NCI-H82 (cell line): Measurements from ENCODE around the gene PTPN7.
"Not testable (repeated sequence)": the region's sequence is repeated elsewhere in the genome, so short reads cannot be mapped to it uniquely, and the experiment has no call there.

Source experiments
- DNase-seq: peaks from one replicate; lab custom pipeline; 2025; lab: John Stamatoyannopoulos, UW

Gene PTPN7

DNA sequence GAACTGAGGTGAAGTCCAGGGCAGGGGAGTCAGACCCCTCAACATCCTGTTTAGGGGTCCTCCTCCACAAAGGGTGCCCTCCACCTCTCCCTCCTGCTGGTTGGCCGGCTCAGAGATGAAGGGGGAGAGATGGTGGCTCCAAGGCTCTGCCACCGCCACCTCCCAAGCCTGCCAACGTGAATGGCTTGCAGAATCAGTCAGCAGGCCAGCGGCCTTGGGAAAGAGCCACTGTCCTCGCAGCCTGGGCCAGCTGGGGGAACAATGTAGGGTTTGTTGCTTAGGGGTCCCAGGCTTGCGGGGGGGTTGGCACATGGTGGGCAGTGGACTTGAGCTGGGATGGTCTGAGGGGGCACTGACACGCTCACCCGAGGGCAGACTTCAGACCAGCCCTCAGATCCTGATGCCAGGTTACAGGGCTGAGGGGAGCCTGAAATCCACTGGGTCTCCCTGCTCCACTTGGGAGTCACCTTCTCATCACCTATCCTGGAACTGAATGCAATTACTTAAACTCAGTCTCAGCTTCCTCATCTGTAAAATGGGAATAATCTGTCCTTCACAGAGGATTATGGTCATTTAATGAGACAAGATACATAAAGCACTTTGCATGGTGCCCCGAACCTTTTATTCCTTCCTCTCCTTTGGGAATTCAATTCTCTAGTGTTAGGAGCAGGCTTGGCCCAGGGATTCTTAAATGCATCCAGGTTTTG lies 29.4 kb downstream of the PTPN7 start:
- no peak for DNase-seq

DNA sequence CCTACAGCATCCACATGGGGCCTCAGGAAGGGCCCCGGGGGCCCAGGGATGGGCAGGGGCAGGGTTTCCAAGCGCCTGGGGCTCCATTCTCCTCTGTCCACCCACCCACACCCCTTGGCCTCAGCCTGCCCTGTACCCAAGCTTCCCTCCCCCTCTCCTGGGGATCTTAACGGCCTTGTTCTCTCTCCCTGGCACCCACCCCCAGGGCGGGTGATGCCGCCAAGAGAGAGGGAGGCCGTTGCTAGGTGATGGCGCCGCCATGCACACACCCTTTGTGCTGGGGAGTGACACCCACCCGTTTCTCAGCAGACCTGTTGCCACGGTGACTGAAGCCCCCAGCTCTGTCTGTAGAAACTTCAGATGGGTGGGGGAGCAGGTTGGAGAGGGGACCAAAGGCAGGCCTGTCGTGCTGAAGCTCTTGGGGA lies 30.1 kb downstream of the PTPN7 start:
- no peak for DNase-seq

- no peak for DNase-seq
Observed at GRCh38 chr1:202129453-202130296, 30.7 kb downstream of the PTPN7 start.

- no peak for DNase-seq
Observed at GRCh38 chr1:202127836-202128622, 32.4 kb downstream of the PTPN7 start.

GRCh38 chr1:202127061-202127460 lies 33.3 kb downstream of the PTPN7 start:
- DNase-seq, result no peak

DNA sequence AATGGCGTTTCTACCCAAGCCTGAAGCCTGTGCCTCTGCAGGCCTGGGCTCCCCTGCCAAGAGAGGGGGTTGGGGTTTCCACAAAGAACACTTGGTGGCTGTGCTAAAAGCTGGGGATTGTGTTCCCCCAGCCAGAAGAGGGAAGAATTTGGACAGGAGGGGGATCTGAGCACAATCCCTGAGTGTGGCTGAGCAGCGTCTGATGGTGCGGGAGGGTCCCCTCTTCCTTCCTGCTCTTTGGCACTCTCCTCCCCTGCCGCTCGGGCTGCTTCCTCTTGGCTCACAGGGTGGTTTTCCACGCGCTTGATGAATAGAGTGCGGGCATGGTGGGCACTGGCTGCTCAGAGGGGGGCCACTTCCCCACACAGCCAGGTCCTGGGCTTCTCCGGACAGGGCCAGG lies 34.0 kb downstream of the PTPN7 start:
- no peak for DNase-seq

DNA sequence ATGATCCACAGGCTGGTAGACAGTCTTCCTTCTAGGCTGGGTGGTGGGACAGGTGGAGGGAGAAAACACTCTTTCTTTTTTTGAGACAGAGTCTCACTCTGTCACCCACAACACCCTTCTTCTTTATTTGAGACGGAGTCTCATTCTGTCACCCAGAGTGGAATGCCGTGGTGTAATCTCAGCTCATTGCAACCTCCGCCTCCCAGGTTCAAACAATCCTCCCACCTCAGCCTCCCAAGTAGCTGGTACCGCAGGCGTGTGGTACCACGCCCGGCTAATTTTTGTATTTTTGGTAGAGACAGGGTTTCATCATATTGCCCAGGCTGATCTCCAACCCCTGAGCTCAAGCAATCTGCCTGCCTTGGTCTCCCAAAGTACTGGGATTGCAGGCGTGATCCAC lies 34.8 kb downstream of the PTPN7 start:
- DNase-seq, result no peak

DNA sequence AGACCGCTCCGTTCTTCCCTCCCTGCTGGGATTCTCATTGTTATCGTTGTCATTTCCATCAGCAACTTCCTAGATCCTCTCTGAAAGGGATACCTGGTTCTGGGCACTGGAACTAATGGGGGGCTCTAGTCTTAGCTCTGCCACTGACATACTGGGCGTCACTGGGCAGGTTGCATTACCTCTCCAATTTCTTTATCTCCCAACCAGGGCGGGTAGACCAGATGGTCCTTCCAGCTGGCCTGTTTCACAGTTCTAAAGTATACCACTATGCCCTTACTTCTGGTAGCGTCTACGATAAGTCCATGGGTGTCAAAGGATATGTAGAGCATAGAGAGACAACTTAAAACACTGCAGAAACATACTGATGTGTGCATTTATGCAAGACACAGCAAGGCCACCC lies 36.3 kb downstream of the PTPN7 start:
- DNase-seq, result peak; percentile 50

DNA sequence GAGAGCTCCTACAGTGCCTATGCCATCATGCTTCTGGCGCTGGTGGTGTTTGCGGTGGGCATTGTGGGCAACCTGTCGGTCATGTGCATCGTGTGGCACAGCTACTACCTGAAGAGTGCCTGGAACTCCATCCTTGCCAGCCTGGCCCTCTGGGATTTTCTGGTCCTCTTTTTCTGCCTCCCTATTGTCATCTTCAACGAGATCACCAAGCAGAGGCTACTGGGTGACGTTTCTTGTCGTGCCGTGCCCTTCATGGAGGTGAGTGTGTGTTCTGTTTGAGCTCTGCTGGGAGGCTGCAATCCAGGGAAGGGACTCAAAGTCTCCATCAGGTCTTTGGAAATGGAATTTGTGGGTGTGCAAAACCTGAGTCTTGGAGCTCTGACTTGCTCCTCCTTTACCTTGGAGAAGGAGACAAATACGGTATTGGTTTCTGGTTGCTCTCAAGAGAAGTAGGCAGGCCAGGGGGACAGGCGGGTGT lies 37.0 kb downstream of the PTPN7 start:
- no peak for DNase-seq

DNA sequence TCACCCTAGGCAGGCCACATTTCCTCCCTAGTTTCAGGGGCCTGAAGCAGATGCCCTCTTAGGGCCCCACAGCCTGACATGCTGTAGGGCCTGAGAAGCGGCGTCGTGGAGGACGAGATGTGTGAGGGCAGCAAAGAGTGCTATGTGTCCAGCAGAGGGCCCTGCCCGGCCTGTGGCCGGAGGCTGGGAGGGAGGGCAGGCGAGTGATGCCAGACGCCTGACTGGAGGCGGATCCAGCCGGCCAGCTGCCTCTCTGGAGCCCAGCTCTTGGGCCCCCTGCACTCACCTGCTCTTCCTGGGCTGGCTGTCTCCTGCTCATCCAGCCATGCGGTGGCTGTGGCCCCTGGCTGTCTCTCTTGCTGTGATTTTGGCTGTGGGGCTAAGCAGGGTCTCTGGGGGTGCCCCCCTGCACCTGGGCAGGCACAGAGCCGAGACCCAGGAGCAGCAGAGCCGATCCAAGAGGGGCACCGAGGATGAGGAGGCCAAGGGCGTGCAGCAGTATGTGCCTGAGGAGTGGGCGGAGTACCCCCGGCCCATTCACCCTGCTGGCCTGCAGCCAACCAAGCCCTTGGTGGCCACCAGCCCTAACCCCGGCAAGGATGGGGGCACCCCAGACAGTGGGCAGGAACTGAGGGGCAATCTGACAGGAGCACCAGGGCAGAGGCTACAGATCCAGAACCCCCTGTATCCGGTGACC lies 37.6 kb downstream of the PTPN7 start, which contains the start of gene GPR37L1:
GPR37L1 (plus strand) TSS at position 279 of the 697 bp plus-strand sequence; CDS start at position 326, 47 bp downstream.
- no peak for DNase-seq

GRCh38 chr1:202121006-202121405 lies 39.4 kb downstream of the PTPN7 start:
- no peak for DNase-seq

DNA sequence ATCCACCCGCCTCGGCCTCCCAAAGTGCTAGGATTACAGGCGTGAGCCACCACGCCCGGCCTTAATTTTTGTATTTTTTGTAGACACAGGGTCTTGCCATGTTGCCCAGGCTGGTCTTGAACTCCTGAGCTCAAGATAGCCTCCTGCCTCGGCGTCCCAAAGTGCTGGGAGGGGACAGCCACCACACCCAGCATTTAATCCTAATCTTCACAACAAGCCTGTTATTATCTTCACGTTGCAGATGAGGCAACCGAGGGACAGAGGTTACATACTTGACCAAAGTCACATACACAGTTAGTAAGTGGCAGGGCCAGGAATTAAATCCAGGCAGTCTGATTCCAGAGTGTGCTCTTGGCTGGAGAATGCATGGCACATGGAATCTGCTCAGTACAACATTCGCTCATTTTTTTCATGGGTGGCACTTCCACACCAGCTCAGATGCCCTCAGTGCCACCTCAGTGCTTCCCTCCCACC lies 42.5 kb downstream of the PTPN7 start:
- DNase-seq, result no peak

- DNase-seq, result no peak
Observed at GRCh38 chr1:202116287-202116686, 44.1 kb downstream of the PTPN7 start.

DNA sequence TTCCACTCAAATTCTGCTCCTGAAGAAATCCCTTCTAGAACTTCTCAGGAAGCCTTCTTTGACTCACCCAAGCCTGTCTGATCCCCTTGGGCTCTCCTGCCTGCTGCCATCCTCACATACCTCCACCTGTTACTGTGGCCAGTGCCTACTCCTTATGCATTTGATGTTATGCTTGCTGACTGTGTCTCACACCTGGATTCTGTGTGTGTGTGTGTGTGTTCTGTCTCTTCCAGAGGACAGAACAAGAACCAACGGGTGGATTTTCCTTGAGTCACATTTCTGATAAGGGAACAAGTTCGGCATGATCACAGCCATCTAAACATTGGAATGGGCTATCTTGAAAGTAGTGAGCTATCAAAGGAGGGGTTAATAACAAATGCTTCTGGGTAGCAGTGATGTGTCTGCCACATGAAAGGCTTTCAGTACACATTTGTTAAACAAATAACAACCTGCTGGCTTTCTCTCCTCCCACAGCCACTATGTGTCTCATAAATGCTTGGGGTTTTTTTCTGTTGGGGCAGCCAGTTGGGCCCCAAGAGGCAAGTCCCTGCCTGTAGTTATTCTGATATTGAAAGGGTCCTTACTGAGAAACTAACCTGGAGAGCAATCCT lies 46.6 kb downstream of the PTPN7 start:
- no peak for DNase-seq

DNA sequence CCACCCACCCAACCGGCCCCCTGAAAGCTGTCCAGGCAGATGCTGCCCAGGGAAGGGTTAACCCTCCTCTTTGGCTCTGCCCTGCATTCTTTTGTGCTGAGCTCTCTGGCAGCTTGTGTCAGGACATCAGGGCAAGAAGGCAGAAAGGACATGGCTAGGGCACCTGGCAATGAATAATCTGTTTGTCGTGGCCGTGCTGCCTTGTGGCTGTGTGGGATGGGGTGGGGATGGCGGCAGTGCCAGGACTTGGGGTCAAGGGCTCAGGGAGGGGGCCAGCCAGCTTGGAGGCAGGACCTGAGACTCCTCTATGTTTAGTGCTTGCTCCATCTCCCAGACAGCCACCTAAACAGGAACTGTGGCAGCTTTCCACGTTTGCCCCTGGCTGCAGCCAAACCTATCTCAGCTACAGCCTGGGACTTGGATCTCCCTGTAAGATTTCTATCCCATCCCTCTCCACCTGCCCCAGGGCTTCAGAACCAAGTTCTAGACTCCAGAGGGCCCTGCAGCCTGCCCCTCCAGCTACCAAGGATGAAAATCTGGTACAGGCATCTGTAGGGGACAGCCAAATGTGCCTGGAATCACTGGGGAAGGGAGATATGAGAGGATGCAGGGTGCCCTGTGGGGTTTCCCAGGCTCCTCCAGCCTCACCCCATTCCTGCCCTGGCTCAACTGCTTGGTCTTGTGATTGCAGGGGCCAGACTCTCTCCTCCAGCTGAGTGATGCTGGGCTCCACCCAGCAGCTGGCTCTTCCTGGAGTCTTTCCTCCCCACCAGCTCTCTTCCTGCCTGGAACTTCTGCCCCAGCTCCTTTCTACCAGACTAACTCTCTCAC lies 47.3 kb downstream of the PTPN7 start:
- DNase-seq, result no peak

DNA sequence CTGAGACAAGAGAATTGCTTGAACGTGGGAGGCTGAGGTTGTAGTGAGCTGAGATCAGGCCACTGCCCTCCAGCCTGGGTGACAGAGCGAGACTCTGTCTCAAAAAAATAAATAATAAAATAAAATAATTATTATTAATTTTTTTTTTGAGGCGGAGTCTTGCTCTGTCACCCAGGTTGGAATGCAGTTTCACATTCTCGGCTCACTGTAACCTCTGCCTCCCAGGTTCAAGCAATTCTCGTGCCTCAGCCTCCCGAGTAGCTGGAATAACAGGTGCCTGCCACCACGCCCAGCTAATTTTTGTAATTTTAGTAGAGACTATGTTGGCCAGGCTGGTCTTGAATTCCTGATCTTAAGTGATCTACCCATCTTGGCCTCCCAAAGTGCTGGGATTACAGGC lies 48.8 kb downstream of the PTPN7 start:
- DNase-seq, result not testable (repeated sequence)

- DNase-seq, result no peak
Observed at GRCh38 chr1:202110977-202111376, 49.4 kb downstream of the PTPN7 start.

DNA sequence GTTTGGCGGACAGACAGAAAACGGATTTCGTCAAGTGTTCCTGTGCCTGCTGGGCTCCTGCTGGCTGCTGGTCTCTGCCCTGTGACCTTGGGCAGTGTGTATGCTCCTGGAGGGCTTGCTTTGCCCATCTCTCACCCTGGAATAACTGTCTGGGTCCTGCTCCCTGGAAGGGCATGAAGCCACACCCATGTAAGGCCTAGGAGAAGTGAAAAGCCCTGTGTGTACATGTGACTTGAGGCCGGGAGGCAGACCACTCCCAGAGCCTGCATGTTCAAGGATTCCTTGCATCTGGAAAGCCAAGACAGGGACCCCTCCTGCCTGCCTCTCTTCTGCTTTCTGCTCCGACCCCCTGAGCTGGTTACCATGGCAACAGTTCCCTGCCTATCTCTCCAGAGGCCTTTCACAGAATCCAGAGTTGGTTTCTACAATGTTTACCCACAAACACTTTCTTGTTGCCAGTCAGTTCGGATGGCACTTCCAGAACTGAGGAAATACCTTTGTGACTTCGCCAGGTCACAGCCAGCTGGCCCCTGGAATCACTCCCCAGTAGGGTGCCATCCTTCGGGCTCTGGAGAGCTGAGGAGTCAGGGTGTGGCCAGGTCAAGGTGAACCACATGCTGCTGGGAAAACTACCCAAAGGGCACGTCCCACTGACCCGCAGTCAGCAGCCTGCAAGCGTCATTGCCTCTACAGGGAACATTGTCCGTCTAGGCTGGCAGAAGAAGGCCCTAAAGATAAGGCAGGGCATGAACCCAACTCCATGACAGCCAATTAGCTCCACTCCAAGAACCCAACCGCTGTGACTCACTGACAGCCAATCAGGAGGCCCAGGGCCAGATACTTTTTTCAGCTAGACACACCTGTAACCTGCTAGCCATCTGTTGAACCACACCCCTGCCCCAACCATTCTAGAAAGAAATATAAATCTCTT lies 52.3 kb downstream of the PTPN7 start:
- no peak for DNase-seq

DNA sequence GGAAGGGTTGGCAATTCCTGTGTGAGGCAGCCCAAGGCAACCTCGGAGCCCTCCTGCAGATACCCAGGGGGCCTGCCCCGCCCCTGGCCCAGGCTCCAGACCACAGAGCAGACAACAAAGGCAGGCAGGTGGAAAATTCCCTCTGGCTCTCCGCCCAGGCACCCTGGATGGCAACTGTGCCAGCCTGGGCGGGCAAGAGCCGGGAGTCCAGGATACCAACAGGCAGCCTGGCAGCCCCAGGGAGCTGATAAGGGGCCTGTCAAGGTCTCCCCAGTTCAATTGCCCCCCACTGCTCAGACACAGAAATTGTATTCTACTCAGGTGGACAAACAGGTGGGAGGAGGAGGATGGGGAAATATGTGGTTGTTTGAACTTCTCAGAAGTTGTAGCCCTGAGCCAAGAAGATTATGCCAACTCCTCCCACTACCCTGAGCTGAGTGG lies 53.1 kb downstream of the PTPN7 start:
- DNase-seq, result no peak
